CD14-positive monocyte (primary cell): ENCODE measurements around the gene PIK3CD. TPM values are rescaled to one million over a fixed set of nuclear protein-coding genes. Genes with fewer than 3 reads are reported as not detected.

Experiments used
- DNase-seq, 3 donors: peaks; one replicate each; pipeline ENCODE4 v3.0.0-alpha.2; 2011 to 2022
- H2AFZ ChIP-seq: 2 replicates; pipeline ENCODE4 v1.6.0; 2012; ENCODE audit warnings: mild to moderate bottlenecking, low read depth, low read length, inconsistent platforms; ENCODE audit not compliant: insufficient read depth, poor library complexity, severe bottlenecking
- H3K27ac ChIP-seq, 2 donors: 1 replicate in 1 of 2; 2 replicates in 1 of 2; pipeline ENCODE4 v1.5.1; 2012 to 2013; ENCODE audit warnings: low read length in 2 of 2, control low read depth in 1 of 2, inconsistent platforms in 1 of 2, low read depth in 1 of 2, mild to moderate bottlenecking in 1 of 2
- H3K27me3 ChIP-seq, 2 donors: one replicate each; pipeline versions ENCODE4 v1.6.0 to v1.6.1; 2011 to 2013; ENCODE audit warnings: low read length in 2 of 2; ENCODE audit not compliant: control insufficient read depth in 2 of 2, insufficient read depth in 2 of 2
- H3K36me3 ChIP-seq, 2 donors: replicated peaks in 1 of 2; 1 replicate in 1 of 2; 2 replicates in 1 of 2; pipeline versions ENCODE4 v1.5.1 to v1.6.1; 2012 to 2013; ENCODE audit warnings: low read length in 2 of 2, control low read depth in 1 of 2, inconsistent platforms in 1 of 2, mild to moderate bottlenecking in 1 of 2; ENCODE audit not compliant: insufficient read depth in 2 of 2, control insufficient read depth in 1 of 2
- H3K4me1 ChIP-seq, 2 donors: 1 replicate in 1 of 2; 2 replicates in 1 of 2; pipeline versions ENCODE4 v1.5.1 to v1.6.1; 2012 to 2013; ENCODE audit warnings: low read length in 2 of 2, control low read depth in 1 of 2, inconsistent platforms in 1 of 2, mild to moderate bottlenecking in 1 of 2, moderate library complexity in 1 of 2; ENCODE audit not compliant: insufficient read depth in 2 of 2, control insufficient read depth in 1 of 2
- H3K4me2 ChIP-seq: replicated peaks from 2 replicates; pipeline ENCODE3; 2012; ENCODE audit warnings: low read length, moderate library complexity, mild to moderate bottlenecking; ENCODE audit not compliant: poor library complexity, severe bottlenecking; ENCODE audit errors: extremely low read depth
- H3K4me3 ChIP-seq, 3 experiments: fragments of 200-600 bp in 1 of 3; sonication (generic) in 1 of 3; replicated peaks in 1 of 3; 1 replicate in 2 of 3; 2 replicates in 1 of 3; pipeline ENCODE4 v1.5.1; 2011 to 2013; ENCODE audit warnings: low read length in 3 of 3, mild to moderate bottlenecking in 3 of 3, control low read depth in 2 of 3, low read depth in 2 of 3, inconsistent platforms in 1 of 3, moderate library complexity in 1 of 3
- H3K79me2 ChIP-seq: 2 replicates; pipeline ENCODE4 v1.6.0; 2012; ENCODE audit warnings: mild to moderate bottlenecking, control low read depth, inconsistent platforms, low read length, moderate library complexity; ENCODE audit not compliant: insufficient read depth
- H3K9ac ChIP-seq: 2 replicates; pipeline ENCODE4 v1.6.0; 2017; ENCODE audit warnings: low read length, mild to moderate bottlenecking; ENCODE audit not compliant: insufficient read depth, poor library complexity, severe bottlenecking
- H3K9me3 ChIP-seq, 2 donors: replicated peaks in 1 of 2; 1 replicate in 1 of 2; 2 replicates in 1 of 2; pipeline versions ENCODE4 v1.5.1 to v1.6.1; 2012 to 2013; ENCODE audit warnings: low read length in 2 of 2, control low read depth in 1 of 2; ENCODE audit not compliant: control insufficient read depth in 1 of 2, insufficient read depth in 1 of 2
- H4K20me1 ChIP-seq: 2 replicates; pipeline ENCODE4 v1.6.0; 2012; ENCODE audit warnings: mild to moderate bottlenecking, low read length, control low read depth, moderate library complexity; ENCODE audit not compliant: insufficient read depth
- H3K27ac Mint-ChIP-seq, 7 donors: one replicate each; pipeline ENCODE4 v1.8.0; 2020; ENCODE audit warnings: mild to moderate bottlenecking in 7 of 7, mixed read lengths in 7 of 7, moderate library complexity in 6 of 7, inconsistent platforms in 2 of 7
- H3K27me3 Mint-ChIP-seq, 3 donors: one replicate each; pipeline ENCODE4 v1.8.0; 2021 to 2022; ENCODE audit warnings: low read depth in 3 of 3, mild to moderate bottlenecking in 3 of 3, mixed read lengths in 3 of 3, moderate library complexity in 3 of 3, inconsistent platforms in 1 of 3
- H3K36me3 Mint-ChIP-seq, 2 donors: one replicate each; pipeline ENCODE4 v1.8.0; 2020; ENCODE audit warnings: mixed read lengths in 2 of 2, inconsistent platforms in 1 of 2, mild to moderate bottlenecking in 1 of 2
- H3K4me1 Mint-ChIP-seq: one replicate; pipeline ENCODE4 v1.8.0; 2020; ENCODE audit warnings: mild to moderate bottlenecking, mixed read lengths
- H3K4me3 Mint-ChIP-seq, 2 donors: one replicate each; pipeline ENCODE4 v1.8.0; 2020; ENCODE audit warnings: mild to moderate bottlenecking in 2 of 2, mixed read lengths in 2 of 2, moderate library complexity in 1 of 2
- H3K9me3 Mint-ChIP-seq, 7 donors: one replicate each; pipeline ENCODE4 v1.8.0; 2020 to 2022; ENCODE audit warnings: mixed read lengths in 7 of 7, mild to moderate bottlenecking in 6 of 7, moderate library complexity in 6 of 7, inconsistent platforms in 2 of 7
- CTCF ChIP-seq: fragments of 200-600 bp; IDR thresholded peaks from one replicate; pipeline ENCODE4 v1.8.0; 2022; ENCODE audit warnings: antibody characterized with exemption, mild to moderate bottlenecking
- WGBS: methylation state at CpG from one replicate; pipeline ENCODE4 v1.1.5; 2013; ENCODE audit warnings: missing lambda C conversion rate; ENCODE audit not compliant: insufficient coverage; 5-methylcytosine and 5-hydroxymethylcytosine counted together
- intact Hi-C, 2 donors: fragments of 100-400 bp; cut with micrococcal nuclease; formaldehyde crosslinking; loops; one replicate each; pipeline versions ENCODE4 v1.15.0 to v1.15.1; 2023
- polyA plus RNA-seq, 3 donors: library from polyadenylated mRNA; depleted of rRNA in 1 of 3; unstranded in 2 of 3; stranded (reverse) in 1 of 3; fragments of 300-500 nt in 2 of 3; fragments of >200 nt in 1 of 3; fragmentation: Illumina TruSeq in 2 of 3; gene quantifications; 1 replicate in 2 of 3; 2 replicates in 1 of 3; pipeline ENCODE4 v1.2.3, GENCODE V29; 2012 to 2021

PIK3CD gene
- polyA plus RNA-seq, 3 donors = 33.2 to 120 (median 52.2) TPM

GRCh38 chr1:9689971-9690381 lies 38.4 kb downstream of the PIK3CD start:
- H2AFZ ChIP-seq = no peak overlapping the region
- H3K4me1 Mint-ChIP-seq = peaks cover 70% of the 10 kb centered on the region

GRCh38 chr1:9690440-9691107 lies 39.0 kb downstream of the PIK3CD start:
- Histone ChIP-seq H3K9me3 (no peaks in the 10 kb centered on the region), H3K27me3 (no peaks in the 10 kb centered on the region), H3K36me3 (peaks cover 30 to 35% of the 10 kb centered on the region in 2 donors), H3K4me1 (peaks cover 53 to 73% of the 10 kb centered on the region in 2 donors), H3K4me3 (no peak overlapping the region), H3K9ac (no peak overlapping the region), H3K27ac (peak overlapping the region; percentile 12 to 43), H4K20me1 (peaks cover 98% of the 10 kb centered on the region), H3K4me2 (peak overlapping the region; percentile 86), H3K79me2 (peaks cover 98% of the 10 kb centered on the region), H2AFZ (no peak overlapping the region)
- Mint-ChIP-seq H3K36me3 (peaks cover 33 to 51% of the 10 kb centered on the region in 2 donors), H3K4me3 (peak overlapping the region; percentile 78 to 85), H3K4me1 (peaks cover 69% of the 10 kb centered on the region), H3K27ac (peak overlapping the region in 5 of 7 donors; percentile 41 to 90 (median 81)), H3K9me3 (peaks cover 0 to 1% (median 0%) of the 10 kb centered on the region in 7 donors), H3K27me3 (peaks cover 0 to 3% (median 0%) of the 10 kb centered on the region in 3 donors)
- TF ChIP-seq CTCF = no peak
- no peak for DNase-seq
- WGBS = 93% methylated on average over 11 of the region's 14 CpGs
- intact Hi-C loops = no loop called here

More at GRCh38 chr1:9689971-9690381, 38.4 kb downstream of the PIK3CD start:
- H3K9ac ChIP-seq = no peak overlapping the region
- TF ChIP-seq CTCF = no peak
- peaks cover 0 to 3% (median 0%) of the 10 kb centered on the region in 3 donors for H3K27me3 Mint-ChIP-seq
- peak overlapping the region in 6 of 7 donors; percentile 38 to 90 (median 82) for H3K27ac Mint-ChIP-seq
- no peaks in the 10 kb centered on the region for H3K27me3 ChIP-seq
- peaks cover 59 to 76% of the 10 kb centered on the region in 2 donors for H3K4me1 ChIP-seq
- H3K79me2 ChIP-seq = peaks cover 98% of the 10 kb centered on the region
- H3K27ac ChIP-seq = no peak overlapping the region
- peaks cover 0 to 1% (median 0%) of the 10 kb centered on the region in 7 donors for H3K9me3 Mint-ChIP-seq
- no peak for DNase-seq
- intact Hi-C loops = loop anchor here (5.0 to 10.0 kb wide), 3 partner anchors 38 to 215 kb away; partner anchors contain the start of gene PIK3CD (in 2 of the 2)
- no peaks in the 10 kb centered on the region for H3K9me3 ChIP-seq
- H3K4me3 Mint-ChIP-seq = peak overlapping the region; percentile 78 to 85
- peaks cover 30 to 35% of the 10 kb centered on the region in 2 donors for H3K36me3 ChIP-seq
- WGBS = 65% methylated on average over 15 of the region's 23 CpGs
- peak overlapping the region; percentile 86 for H3K4me2 ChIP-seq
- H4K20me1 ChIP-seq = peaks cover 98% of the 10 kb centered on the region
- H3K4me3 ChIP-seq = peak overlapping the region in 1 of 3 experiments; percentile 54
- H3K36me3 Mint-ChIP-seq = peaks cover 29 to 45% of the 10 kb centered on the region in 2 donors
